Superior temporal gyrus (tissue), 1 donor: ENCODE data around the gene CCNG2.

Source experiments
- DNase-seq: peaks from one replicate; pipeline ENCODE4 v3.0.0-alpha.2; 2016; ENCODE audit errors: extremely low spot score

Gene CCNG2

GRCh38 chr4:77177199-77177598, 20.2 kb downstream of the CCNG2 start:
- DNase-seq, result no peak

GRCh38 chr4:77178560-77178959, 21.6 kb downstream of the CCNG2 start:
- no peak for DNase-seq

GRCh38 chr4:77179519-77179918, 22.5 kb downstream of the CCNG2 start:
- no peak for DNase-seq

- DNase-seq, result no peak
Observed at GRCh38 chr4:77181720-77182119, 24.7 kb downstream of the CCNG2 start.

GRCh38 chr4:77183777-77184420, 26.9 kb downstream of the CCNG2 start:
- DNase-seq, result peak; percentile 39

GRCh38 chr4:77184974-77185373, 28.0 kb downstream of the CCNG2 start:
- DNase-seq, result no peak

GRCh38 chr4:77185686-77186085, 28.7 kb downstream of the CCNG2 start:
- DNase-seq, result no peak

GRCh38 chr4:77187322-77187721, 30.3 kb downstream of the CCNG2 start:
- peak; percentile 54 for DNase-seq

GRCh38 chr4:77188498-77189220, 31.7 kb downstream of the CCNG2 start:
- peak; percentile 58 for DNase-seq

- DNase-seq, result no peak
Observed at GRCh38 chr4:77189412-77189811, 32.4 kb downstream of the CCNG2 start.

- DNase-seq, result no peak
Observed at GRCh38 chr4:77190053-77190452, 33.0 kb downstream of the CCNG2 start.

GRCh38 chr4:77193046-77193445, 36.0 kb downstream of the CCNG2 start:
- DNase-seq, result no peak

- DNase-seq, result no peak
Observed at GRCh38 chr4:77193511-77194102, 36.6 kb downstream of the CCNG2 start.

- no peak for DNase-seq
Observed at GRCh38 chr4:77194366-77194765, 37.4 kb downstream of the CCNG2 start.

- no peak for DNase-seq
Observed at GRCh38 chr4:77194989-77195388, 38.0 kb downstream of the CCNG2 start.

- DNase-seq, result no peak
Observed at GRCh38 chr4:77196866-77197265, 39.9 kb downstream of the CCNG2 start.

- no peak for DNase-seq
Observed at GRCh38 chr4:77197361-77197760, 40.4 kb downstream of the CCNG2 start.

- DNase-seq, result no peak
Observed at GRCh38 chr4:77197831-77198230, 40.8 kb downstream of the CCNG2 start.

GRCh38 chr4:77199276-77199675, 42.3 kb downstream of the CCNG2 start:
- DNase-seq, result no peak

- DNase-seq, result no peak
Observed at GRCh38 chr4:77199701-77200100, 42.7 kb downstream of the CCNG2 start.

- DNase-seq, result no peak
Observed at GRCh38 chr4:77201343-77201742, 44.3 kb downstream of the CCNG2 start.

GRCh38 chr4:77201857-77202256, 44.9 kb downstream of the CCNG2 start:
- no peak for DNase-seq

- DNase-seq, result no peak
Observed at GRCh38 chr4:77202491-77202890, 45.5 kb downstream of the CCNG2 start.
